ENCODE data around the gene ZNF768. TPM values are rescaled to one million over a fixed set of nuclear protein-coding genes. Genes with fewer than 3 reads are reported as not detected.
"Not testable (repeated sequence)": the region's sequence is repeated elsewhere in the genome, so short reads cannot be mapped to it uniquely, and the experiment has no call there.

The ZNF768 gene
- polyA plus RNA-seq, 1 donor = 53.1 TPM

- Histone ChIP-seq H3K9me3 (ENCODE audit: control insufficient read depth, low read depth, low read length) (no peaks in the 10 kb centered on the region), H3K4me3 (ENCODE audit: low read length) (peak overlapping the region; percentile 28), H3K4me1 (ENCODE audit: control insufficient read depth, insufficient read depth, low read length) (peaks cover 57% of the 10 kb centered on the region), H3K27ac (ENCODE audit: low read length) (peak overlapping the region; percentile 86), H3K27me3 (ENCODE audit: control insufficient read depth, insufficient read depth, low read length) (no peaks in the 10 kb centered on the region), H3K36me3 (ENCODE audit: control insufficient read depth, insufficient read depth, low read length) (no peaks in the 10 kb centered on the region)
- no CpG with 5 or more reads among the region's 10 CpGs for WGBS (ENCODE audit: insufficient coverage, low lambda C conversion rate)
- DNase-seq = peak; percentile 80 to 91
These were observed 15.3 kb upstream of the ZNF768 start for GRCh38 chr16:30541502-30542329.

GRCh38 chr16:30540916-30541464, 14.6 kb upstream of the ZNF768 start:
- not testable (repeated sequence) for H3K4me3 ChIP-seq (ENCODE audit: low read length); H3K9me3 ChIP-seq (ENCODE audit: control insufficient read depth, low read depth, low read length); H3K36me3 ChIP-seq (ENCODE audit: control insufficient read depth, insufficient read depth, low read length); H3K27me3 ChIP-seq (ENCODE audit: control insufficient read depth, insufficient read depth, low read length)
- WGBS (ENCODE audit: insufficient coverage, low lambda C conversion rate) = no CpG with 5 or more reads among the region's 9 CpGs
- DNase-seq = peak; percentile 60 to 80
- Histone ChIP-seq H3K4me1 (ENCODE audit: control insufficient read depth, insufficient read depth, low read length) (peaks cover 57% of the 10 kb centered on the region), H3K27ac (ENCODE audit: low read length) (peak overlapping the region; percentile 86)

- not testable (repeated sequence) for H3K36me3 ChIP-seq (ENCODE audit: control insufficient read depth, insufficient read depth, low read length); H3K9me3 ChIP-seq (ENCODE audit: control insufficient read depth, low read depth, low read length); H3K4me3 ChIP-seq (ENCODE audit: low read length); H3K27me3 ChIP-seq (ENCODE audit: control insufficient read depth, insufficient read depth, low read length); DNase-seq
- H3K4me1 ChIP-seq (ENCODE audit: control insufficient read depth, insufficient read depth, low read length) = peaks cover 62% of the 10 kb centered on the region
- peak overlapping the region; percentile 86 for H3K27ac ChIP-seq (ENCODE audit: low read length)
- WGBS (ENCODE audit: insufficient coverage, low lambda C conversion rate) = no CpG with 5 or more reads among the region's 13 CpGs
These were observed 13.7 kb upstream of the ZNF768 start for GRCh38 chr16:30539986-30540526.

GRCh38 chr16:30539000-30539964, 12.9 kb upstream of the ZNF768 start:
- H3K27ac ChIP-seq (ENCODE audit: low read length) = peak overlapping the region; percentile 86
- no CpG with 5 or more reads among the region's 8 CpGs for WGBS (ENCODE audit: insufficient coverage, low lambda C conversion rate)
- DNase-seq = peak in 1 of 2 donors; percentile 55
- no peaks in the 10 kb centered on the region for H3K36me3 ChIP-seq (ENCODE audit: control insufficient read depth, insufficient read depth, low read length)
- peaks cover 54% of the 10 kb centered on the region for H3K4me1 ChIP-seq (ENCODE audit: control insufficient read depth, insufficient read depth, low read length)
- no peaks in the 10 kb centered on the region for H3K9me3 ChIP-seq (ENCODE audit: control insufficient read depth, low read depth, low read length)
- no peaks in the 10 kb centered on the region for H3K27me3 ChIP-seq (ENCODE audit: control insufficient read depth, insufficient read depth, low read length)
- H3K4me3 ChIP-seq (ENCODE audit: low read length) = no peak overlapping the region

DNA sequence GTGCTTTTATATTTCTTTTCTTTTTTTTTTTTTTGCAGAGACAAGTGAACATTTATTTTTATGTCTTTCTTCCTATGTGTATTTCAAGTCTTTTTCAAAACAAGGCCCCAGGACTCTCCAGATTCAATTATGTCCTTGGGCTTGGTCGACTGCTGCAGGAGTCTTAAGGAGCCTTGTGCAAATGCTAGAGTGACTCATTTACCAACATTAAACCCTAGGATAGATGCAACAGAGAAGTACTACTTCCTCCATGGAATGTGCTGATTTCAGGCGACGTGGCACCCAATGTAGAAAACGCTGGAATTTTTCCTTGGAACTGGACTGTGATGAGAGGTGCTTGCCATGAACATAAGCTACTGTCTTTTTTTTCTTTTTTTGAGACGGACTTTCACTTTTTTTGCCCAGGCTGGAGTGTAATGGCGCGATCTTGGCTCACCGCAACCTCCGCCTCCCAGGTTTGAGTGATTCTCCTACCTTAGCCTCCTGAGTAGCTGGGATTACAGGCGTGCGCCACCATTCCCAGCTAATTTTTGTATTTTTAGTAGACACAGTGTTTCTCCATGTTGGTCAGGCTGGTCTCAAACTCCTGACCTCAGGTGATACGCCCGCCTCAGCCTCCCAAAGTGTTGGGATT, 10.1 kb upstream of the ZNF768 start:
- not testable (repeated sequence) for H3K9me3 ChIP-seq (ENCODE audit: control insufficient read depth, low read depth, low read length); H3K4me3 ChIP-seq (ENCODE audit: low read length); DNase-seq; H3K27me3 ChIP-seq (ENCODE audit: control insufficient read depth, insufficient read depth, low read length)
- Histone ChIP-seq H3K4me1 (ENCODE audit: control insufficient read depth, insufficient read depth, low read length) (peaks cover 41% of the 10 kb centered on the region), H3K27ac (ENCODE audit: low read length) (peak overlapping the region; percentile 95), H3K36me3 (ENCODE audit: control insufficient read depth, insufficient read depth, low read length) (peaks cover 14% of the 10 kb centered on the region)
- whole genome bisulfite sequencing (ENCODE audit: insufficient coverage, low lambda C conversion rate) = 83% methylated on average over 1 of the region's 13 CpGs

GRCh38 chr16:30535777-30536190, 9.4 kb upstream of the ZNF768 start:
- peaks cover 42% of the 10 kb centered on the region for H3K4me1 ChIP-seq (ENCODE audit: control insufficient read depth, insufficient read depth, low read length)
- peak overlapping the region; percentile 95 for H3K27ac ChIP-seq (ENCODE audit: low read length)
- whole genome bisulfite sequencing (ENCODE audit: insufficient coverage, low lambda C conversion rate) = 100% methylated on average over 1 of the region's 12 CpGs
- peaks cover 4% of the 10 kb centered on the region for H3K9me3 ChIP-seq (ENCODE audit: control insufficient read depth, low read depth, low read length)
- H3K27me3 ChIP-seq (ENCODE audit: control insufficient read depth, insufficient read depth, low read length) = no peaks in the 10 kb centered on the region
- H3K36me3 ChIP-seq (ENCODE audit: control insufficient read depth, insufficient read depth, low read length) = peaks cover 22% of the 10 kb centered on the region
- DNase-seq = peak; percentile 82 to 86
- H3K4me3 ChIP-seq (ENCODE audit: low read length) = peak overlapping the region; percentile 79

DNA sequence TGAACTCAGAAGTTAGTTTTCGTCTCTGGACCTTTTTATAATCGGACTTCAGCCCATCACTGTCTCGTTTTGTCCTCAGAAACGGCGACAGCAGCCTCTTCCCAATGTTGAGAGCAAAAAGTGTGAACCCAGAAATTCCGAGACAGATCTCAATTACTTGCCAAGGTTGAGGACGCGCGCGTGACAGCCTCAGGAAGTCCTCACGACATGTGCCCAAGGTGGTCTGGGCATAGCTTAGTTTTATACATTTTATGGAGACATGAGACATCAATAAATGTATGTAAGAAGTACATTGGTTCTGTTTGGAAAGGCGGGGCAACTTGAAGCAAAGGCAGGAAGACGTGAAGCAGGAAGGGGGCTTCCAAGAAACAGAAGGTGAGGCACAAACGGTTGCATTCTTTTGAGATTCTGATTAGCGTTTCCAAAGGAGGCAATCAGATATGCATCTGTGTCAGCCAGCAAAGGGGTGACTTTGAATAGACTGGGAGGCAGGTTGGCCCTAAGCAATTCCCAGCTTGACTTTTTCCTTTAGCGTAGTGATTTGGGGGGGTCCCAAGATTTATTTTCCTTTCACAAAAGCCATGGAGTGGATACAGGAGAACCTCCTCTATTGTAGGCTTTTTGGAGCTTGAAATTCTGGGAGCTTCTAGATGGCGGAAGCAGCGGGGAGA, 8.9 kb upstream of the ZNF768 start:
- Histone ChIP-seq H3K9me3 (ENCODE audit: control insufficient read depth, low read depth, low read length) (peaks cover 4% of the 10 kb centered on the region), H3K27ac (ENCODE audit: low read length) (peak overlapping the region; percentile 95), H3K4me1 (ENCODE audit: control insufficient read depth, insufficient read depth, low read length) (peaks cover 42% of the 10 kb centered on the region), H3K27me3 (ENCODE audit: control insufficient read depth, insufficient read depth, low read length) (no peaks in the 10 kb centered on the region), H3K36me3 (ENCODE audit: control insufficient read depth, insufficient read depth, low read length) (peaks cover 25% of the 10 kb centered on the region), H3K4me3 (ENCODE audit: low read length) (peak overlapping the region; percentile 79)
- no peak for DNase-seq
- WGBS (ENCODE audit: insufficient coverage, low lambda C conversion rate) = 0% methylated on average over 1 of the region's 18 CpGs

- DNase-seq = peak; percentile 90 to 96
- H3K36me3 ChIP-seq (ENCODE audit: control insufficient read depth, insufficient read depth, low read length) = peaks cover 25% of the 10 kb centered on the region
- peak within 1 kb of the TSS; percentile 79 for H3K4me3 ChIP-seq (ENCODE audit: low read length)
- no peaks in the 10 kb centered on the region for H3K27me3 ChIP-seq (ENCODE audit: control insufficient read depth, insufficient read depth, low read length)
- peaks cover 4% of the 10 kb centered on the region for H3K9me3 ChIP-seq (ENCODE audit: control insufficient read depth, low read depth, low read length)
- H3K27ac ChIP-seq (ENCODE audit: low read length) = peak within 1 kb of the TSS; percentile 95
- peaks cover 35% of the 10 kb centered on the region for H3K4me1 ChIP-seq (ENCODE audit: control insufficient read depth, insufficient read depth, low read length)
- WGBS (ENCODE audit: insufficient coverage, low lambda C conversion rate) = no CpG with 5 or more reads among the region's 70 CpGs
These were observed 8.2 kb upstream of the ZNF768 start, which contains the start of gene ZNF747 for GRCh38 chr16:30534368-30535105. TSS of gene ZNF747 (minus strand) at chr16:30534858. CDS start at chr16:30534679, 179 bp downstream.

Measured in large intestine (tissue), 3 donors.